ENCODE results near the gene CCSER2.
A peak's percentile ranks its signal among the peaks of the same experiment; 100 is the strongest.
"Not testable (repeated sequence)": the region's sequence is repeated elsewhere in the genome, so short reads cannot be mapped to it uniquely, and the experiment has no call there.

Gene CCSER2

GRCh38 chr10:84522612-84523462 lies 194.4 kb downstream of the CCSER2 start:
- no peak for DNase-seq (ENCODE audit: low read depth)

DNA sequence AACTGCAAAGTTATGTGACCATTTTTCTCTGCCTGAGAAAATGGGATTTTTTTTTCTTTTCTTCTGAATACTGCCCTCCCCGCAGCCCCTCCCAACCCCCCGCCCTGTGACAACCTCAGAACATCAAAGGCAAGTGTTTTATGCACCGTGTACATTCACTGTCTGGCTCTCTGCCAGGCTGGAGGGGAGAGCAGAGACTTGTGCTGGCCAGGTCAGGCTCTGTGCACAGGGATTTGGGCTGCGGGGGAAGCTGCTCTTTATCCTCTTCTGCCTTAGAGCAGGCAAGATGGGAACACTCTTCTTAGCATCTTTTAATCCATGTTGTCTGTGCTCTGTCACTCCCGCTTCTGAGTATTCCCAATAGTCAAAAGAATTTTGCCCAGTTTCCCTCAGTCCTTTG lies 195.1 kb downstream of the CCSER2 start:
- no peak for DNase-seq (ENCODE audit: low read depth)

DNA sequence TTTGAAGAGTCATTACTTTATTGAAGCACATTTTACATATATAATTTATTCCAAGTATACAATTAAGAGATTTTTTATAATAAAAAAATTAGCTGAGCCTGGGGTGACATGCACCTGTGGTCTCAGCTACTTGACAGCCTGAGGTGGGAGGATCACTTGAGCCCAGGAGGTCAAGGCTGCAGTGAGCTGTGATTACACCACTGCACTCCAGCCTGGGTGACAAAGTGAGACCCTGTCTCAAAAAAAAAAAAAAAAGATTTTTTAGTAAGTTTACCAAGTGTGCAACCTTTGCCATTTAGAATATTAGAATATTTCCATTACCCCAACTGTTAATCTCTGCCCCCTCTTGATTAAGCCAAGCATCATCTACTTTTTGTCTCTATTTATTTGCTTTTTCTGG lies 196.0 kb downstream of the CCSER2 start:
- DNase-seq (ENCODE audit: low read depth) = no peak

- no peak for DNase-seq (ENCODE audit: low read depth)
Observed at GRCh38 chr10:84525120-84525806, 196.9 kb downstream of the CCSER2 start.

DNA sequence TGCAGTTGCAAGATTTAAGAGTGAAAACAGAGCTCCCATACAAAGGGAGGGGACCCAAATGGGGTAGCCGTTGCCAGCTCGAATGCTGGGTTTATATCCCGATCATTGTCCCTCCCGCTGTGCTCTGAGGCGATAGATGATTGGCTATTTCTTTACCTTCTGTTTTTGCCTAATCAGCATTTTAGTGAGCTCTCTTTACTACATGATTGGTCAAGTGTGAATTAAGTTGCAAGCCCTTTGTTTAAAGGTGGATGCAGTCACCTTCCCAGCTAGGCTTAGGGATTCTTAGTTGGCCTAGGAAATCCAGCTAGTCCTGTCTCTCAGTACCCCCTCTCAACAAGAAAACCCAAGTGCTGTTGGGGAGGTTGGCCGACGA lies 197.4 kb downstream of the CCSER2 start:
- DNase-seq (ENCODE audit: low read depth) = not testable (repeated sequence)

DNA sequence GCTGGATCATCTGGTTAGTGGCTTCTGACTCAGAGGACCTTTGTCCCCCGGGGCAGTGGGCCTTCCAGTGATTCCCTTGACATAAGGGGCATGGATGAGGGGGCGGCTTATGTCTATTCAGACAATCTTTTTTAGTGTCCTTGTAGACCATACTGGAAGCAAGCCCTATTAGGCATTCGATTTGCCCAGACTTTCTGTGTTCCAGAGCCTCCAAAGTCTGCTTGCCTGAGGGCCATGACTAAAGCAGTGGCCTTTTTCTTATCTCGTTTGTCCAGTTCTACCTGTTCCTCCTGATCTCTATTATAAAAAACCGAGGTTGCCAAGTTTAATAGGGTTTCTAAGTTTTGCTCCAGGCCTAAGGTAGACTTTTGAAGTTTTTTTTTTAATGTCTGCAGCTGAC lies 199.0 kb downstream of the CCSER2 start:
- not testable (repeated sequence) for DNase-seq (ENCODE audit: low read depth)

- not testable (repeated sequence) for DNase-seq (ENCODE audit: low read depth)
Observed at GRCh38 chr10:84528526-84528925, 200.1 kb downstream of the CCSER2 start.

DNA sequence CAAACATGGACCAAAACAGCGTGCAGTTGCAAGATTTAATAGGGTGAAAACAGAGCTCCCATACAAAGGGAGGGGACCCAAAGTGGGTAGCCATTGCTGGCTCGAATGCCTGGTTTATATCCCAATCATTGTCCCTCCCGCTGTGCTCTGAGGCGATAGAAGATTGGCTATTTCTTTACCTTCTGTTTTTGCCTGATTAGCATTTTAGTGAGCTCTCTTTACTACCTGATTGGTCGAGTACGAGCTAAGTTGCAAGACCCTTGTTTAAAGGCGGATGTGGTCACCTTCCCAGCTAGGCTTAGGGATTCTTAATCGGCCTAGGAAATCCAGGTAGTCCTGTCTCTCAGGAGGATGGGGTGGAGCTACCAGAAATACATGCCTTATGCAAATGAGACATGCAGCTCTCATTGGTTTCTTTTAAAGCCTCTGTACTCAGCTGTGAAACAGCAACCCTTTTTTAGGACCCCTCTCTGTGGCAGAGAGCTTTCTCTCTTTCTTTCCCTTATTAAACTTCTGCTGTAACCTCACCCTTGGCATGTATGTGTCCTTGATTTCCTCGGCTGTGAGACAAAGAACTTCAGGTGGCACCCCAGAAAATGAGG lies 202.4 kb downstream of the CCSER2 start:
- DNase-seq (ENCODE audit: low read depth) = no peak

- no peak for DNase-seq (ENCODE audit: low read depth)
Observed at GRCh38 chr10:84531396-84531795, 203.0 kb downstream of the CCSER2 start.

DNA sequence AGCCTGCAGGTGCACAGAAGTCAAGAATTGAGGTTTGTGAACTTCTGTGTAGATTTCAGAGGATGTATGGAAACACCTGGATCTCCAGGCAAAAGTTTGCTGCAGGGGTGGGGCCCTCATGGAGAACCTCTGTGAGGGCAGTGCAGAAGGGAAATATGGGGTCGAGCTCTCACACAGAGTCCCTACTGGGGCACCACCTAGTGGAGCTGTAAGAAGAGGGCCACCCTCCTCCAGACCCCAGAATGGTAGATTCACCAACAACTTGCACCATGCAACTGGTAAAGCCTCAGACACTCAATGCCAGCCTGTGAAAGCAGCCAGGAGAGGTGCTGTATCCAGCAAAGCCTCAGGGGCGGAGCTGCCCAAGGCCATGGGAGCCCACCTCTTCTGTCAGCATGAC lies 205.8 kb downstream of the CCSER2 start:
- DNase-seq (ENCODE audit: low read depth) = no peak

- no peak for DNase-seq (ENCODE audit: low read depth)
Observed at GRCh38 chr10:84537447-84537931, 209.1 kb downstream of the CCSER2 start.

DNA sequence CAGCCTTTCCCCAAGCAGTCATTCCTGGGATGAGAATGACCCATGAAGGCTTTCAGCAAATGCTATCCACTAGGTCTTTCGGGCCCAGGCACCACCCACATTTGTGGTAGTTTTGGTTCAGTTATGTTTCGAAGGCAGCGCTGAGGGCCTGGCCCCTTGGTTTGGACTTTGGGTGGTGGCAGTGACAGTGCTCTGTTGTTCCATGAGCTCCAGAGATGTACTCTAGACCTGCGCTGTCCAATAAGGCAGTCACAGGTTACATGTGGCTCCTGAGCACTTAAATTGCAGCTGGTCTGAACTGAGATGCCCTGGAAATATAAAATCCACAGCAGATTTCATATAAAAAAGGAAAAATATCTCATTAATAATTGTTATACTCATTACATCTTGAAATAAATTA lies 209.6 kb downstream of the CCSER2 start:
- no peak for DNase-seq (ENCODE audit: low read depth)

DNA sequence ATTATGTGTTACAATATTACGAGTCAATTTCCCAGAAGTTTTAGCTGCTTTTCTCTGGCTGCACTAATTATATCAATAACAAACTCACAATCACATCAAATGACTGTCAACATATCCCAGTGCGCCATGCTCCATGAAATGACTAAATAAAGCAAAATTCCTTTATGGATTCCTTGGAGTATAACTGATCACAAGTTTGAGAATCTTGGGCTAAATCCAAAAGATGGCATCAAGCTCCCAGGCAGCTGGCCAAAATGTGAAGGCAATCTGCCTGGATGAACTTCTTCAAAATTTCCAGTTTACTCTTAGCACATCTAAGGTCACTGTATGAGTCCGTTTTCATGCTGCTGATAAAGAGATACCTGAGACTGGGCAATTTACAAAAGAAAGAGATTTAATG lies 210.8 kb downstream of the CCSER2 start:
- DNase-seq (ENCODE audit: low read depth) = no peak

DNA sequence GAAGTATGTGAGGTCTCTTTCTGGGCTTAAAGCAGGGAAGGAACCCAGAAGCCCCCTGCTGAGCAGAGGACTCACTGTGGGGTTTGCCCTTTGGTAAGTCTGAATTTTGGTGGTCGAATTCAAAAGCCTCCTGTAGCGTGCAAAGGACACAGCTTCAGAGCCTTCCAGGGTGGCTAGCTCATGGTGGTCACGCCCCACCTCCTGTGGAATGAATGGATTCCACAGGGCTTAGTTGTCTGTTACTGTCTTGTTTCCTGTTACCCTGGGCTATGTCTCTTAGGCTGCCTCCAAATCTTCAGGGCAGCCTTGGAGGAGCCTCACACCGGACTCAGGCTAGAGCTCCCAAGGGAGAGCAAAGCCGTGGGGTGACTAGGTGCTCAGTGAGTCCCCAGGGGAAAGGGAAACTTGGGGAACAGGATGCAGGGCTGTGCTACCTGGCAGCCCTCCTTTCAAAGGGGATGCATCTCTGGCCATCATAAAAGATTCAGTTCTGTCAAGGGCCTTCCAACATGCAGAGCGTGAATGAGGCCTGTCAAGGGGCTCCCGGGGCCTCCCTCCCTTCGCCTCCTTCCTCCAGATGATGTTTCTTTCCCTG lies 211.7 kb downstream of the CCSER2 start:
- no peak for DNase-seq (ENCODE audit: low read depth)

DNA sequence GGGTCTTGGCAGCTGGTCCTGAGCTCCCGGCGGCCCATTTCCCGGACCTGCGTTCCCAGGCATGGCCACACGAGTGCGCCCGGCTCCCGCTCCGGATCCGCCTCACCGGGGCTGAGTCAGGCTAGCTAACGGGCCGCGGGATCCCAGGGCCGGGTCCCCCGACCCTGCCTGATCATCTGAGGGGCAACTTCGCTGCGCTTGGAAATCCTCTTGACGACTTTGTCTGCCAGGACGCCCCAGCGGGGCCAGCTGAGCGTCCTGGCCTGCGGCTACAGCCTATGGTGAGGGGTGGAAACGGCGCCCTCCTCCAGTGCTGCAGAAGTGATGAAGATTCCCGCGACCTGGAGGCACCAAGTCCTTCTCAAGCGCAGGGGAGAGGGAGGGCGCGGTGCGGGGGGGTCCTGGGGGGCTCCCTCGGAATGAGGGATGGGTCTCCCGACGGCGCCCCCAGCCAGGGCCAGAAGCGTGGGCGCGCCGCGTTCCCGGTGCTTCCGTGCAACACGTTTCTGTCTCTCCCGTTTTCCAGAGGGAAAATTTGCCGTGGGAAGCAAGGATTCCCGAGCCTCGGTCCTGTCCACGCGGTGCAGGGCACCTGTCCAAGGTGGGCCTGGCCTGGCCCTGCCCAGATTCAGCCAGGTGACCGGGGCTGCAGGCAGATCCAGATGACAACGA lies 212.4 kb downstream of the CCSER2 start:
- DNase-seq (ENCODE audit: low read depth) = peak; percentile 53

- no peak for DNase-seq (ENCODE audit: low read depth)
Observed at GRCh38 chr10:84541289-84541637, 212.9 kb downstream of the CCSER2 start.

- DNase-seq (ENCODE audit: low read depth) = no peak
Observed at GRCh38 chr10:84542522-84543490, 214.4 kb downstream of the CCSER2 start.

DNA sequence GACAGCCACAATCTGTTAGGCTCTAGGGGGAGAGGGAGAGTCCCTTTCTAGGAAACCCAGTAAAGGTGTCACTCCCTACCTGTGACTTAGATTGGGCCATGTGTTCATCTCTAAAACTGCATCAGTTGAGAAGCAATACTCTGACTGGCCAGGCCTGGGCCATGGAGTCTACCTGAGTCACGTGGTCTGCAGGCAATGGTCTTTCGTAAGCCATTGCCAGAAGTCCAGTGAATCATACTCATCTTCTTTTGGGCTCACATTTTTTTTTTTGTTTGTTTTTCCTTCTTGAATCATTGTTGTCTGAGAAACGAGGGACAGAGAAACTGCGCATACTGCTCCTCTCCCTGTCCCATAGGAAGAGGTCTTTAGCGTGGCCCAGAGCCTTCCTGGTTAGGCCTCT lies 215.6 kb downstream of the CCSER2 start:
- DNase-seq (ENCODE audit: low read depth) = no peak

GRCh38 chr10:84545651-84546050 lies 217.3 kb downstream of the CCSER2 start:
- DNase-seq (ENCODE audit: low read depth) = no peak

- DNase-seq (ENCODE audit: low read depth) = no peak
Observed at GRCh38 chr10:84546609-84547008, 218.2 kb downstream of the CCSER2 start.

DNA sequence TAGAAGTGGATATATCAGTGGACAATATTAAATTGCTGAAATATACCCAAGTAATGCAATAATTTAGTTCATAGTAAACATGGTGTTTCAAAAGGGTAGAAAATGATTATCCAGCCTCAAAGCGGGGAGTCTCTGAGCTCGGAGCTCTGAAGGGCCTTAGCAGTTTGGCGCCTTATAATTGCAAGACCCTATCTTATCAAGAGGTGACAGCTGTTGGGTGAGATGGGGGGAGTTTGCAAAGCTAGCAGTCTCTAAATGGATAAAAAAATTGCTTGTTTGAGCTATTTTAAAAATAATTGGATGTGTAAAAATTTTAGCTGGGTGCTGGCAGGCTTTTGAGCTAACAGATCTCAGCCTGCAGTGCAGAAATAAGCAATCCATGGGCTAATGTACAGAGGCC lies 219.2 kb downstream of the CCSER2 start:
- DNase-seq (ENCODE audit: low read depth) = no peak
